WERI-Rb-1 (cell line): Measurements from ENCODE around the gene POLE.

Experiments
- DNase-seq: peaks from one replicate; pipeline ENCODE4 v3.0.0-alpha.2; 2020
- H3K27ac ChIP-seq: fragments of 250-450 bp; sonication (Bioruptor Pico); 2 replicates; pipeline ENCODE4 v1.5.1; 2020; ENCODE audit warnings: mild to moderate bottlenecking, moderate library complexity
- H3K27me3 ChIP-seq: fragments of 250-450 bp; sonication (Bioruptor Pico); 2 replicates; pipeline ENCODE4 v1.5.1; 2021; ENCODE audit warnings: mild to moderate bottlenecking, low read depth, moderate library complexity; ENCODE audit not compliant: insufficient read depth, severe bottlenecking
- H3K36me3 ChIP-seq: fragments of 250-450 bp; sonication (Bioruptor Pico); 2 replicates; pipeline ENCODE4 v1.5.1; 2020; ENCODE audit warnings: mild to moderate bottlenecking, moderate library complexity
- H3K4me3 ChIP-seq: 2 replicates; pipeline ENCODE4 v1.5.1; 2011; ENCODE audit warnings: low read depth, mild to moderate bottlenecking, control low read depth, low read length
- H3K9me3 ChIP-seq: fragments of 250-450 bp; sonication (Bioruptor Pico); 2 replicates; pipeline ENCODE4 v1.5.1; 2021; ENCODE audit warnings: mild to moderate bottlenecking, moderate library complexity; ENCODE audit not compliant: severe bottlenecking
- CTCF ChIP-seq: IDR thresholded peaks from 2 replicates; pipeline ENCODE4 v1.5.1; 2011; ENCODE audit warnings: low read depth, mild to moderate bottlenecking, control low read depth, inconsistent platforms, low read length

The POLE gene

GRCh38 chr12:132596016-132596415 lies 91.1 kb downstream of the POLE start:
- H3K27me3 ChIP-seq = no peaks in the 10 kb centered on the region

GRCh38 chr12:132595183-132595582 lies 92.0 kb downstream of the POLE start:
- TF ChIP-seq CTCF = no peak
- no peak for DNase-seq
- Histone ChIP-seq H3K27ac (no peak overlapping the region), H3K36me3 (no peaks in the 10 kb centered on the region), H3K9me3 (no peaks in the 10 kb centered on the region), H3K4me3 (no peak overlapping the region), H3K27me3 (no peaks in the 10 kb centered on the region)

More at GRCh38 chr12:132596016-132596415, 91.1 kb downstream of the POLE start:
- H3K4me3 ChIP-seq = no peak overlapping the region
- DNase-seq = no peak
- H3K27ac ChIP-seq = no peak overlapping the region
- no peaks in the 10 kb centered on the region for H3K36me3 ChIP-seq
- no peaks in the 10 kb centered on the region for H3K9me3 ChIP-seq
- no peak for TF ChIP-seq CTCF

- H3K4me3 ChIP-seq = peak overlapping the region; percentile 30
- H3K36me3 ChIP-seq = no peaks in the 10 kb centered on the region
- H3K9me3 ChIP-seq = no peaks in the 10 kb centered on the region
- H3K27me3 ChIP-seq = no peaks in the 10 kb centered on the region
- DNase-seq = peak; percentile 98
- no peak overlapping the region; the same call in 1 of the 2 replicates for H3K27ac ChIP-seq
- no peak for TF ChIP-seq CTCF
These were observed 93.2 kb downstream of the POLE start for GRCh38 chr12:132593938-132594358.

GRCh38 chr12:132593521-132593920 lies 93.6 kb downstream of the POLE start:
- H3K9me3 ChIP-seq = no peaks in the 10 kb centered on the region
- H3K4me3 ChIP-seq = peak overlapping the region; percentile 30
- no peak for DNase-seq
- no peak overlapping the region; the same call in 1 of the 2 replicates for H3K27ac ChIP-seq
- no peak for TF ChIP-seq CTCF
- H3K36me3 ChIP-seq = no peaks in the 10 kb centered on the region
- H3K27me3 ChIP-seq = no peaks in the 10 kb centered on the region

GRCh38 chr12:132593071-132593470 lies 94.1 kb downstream of the POLE start:
- Histone ChIP-seq H3K27me3 (no peaks in the 10 kb centered on the region), H3K36me3 (no peaks in the 10 kb centered on the region), H3K27ac (no peak overlapping the region), H3K9me3 (no peaks in the 10 kb centered on the region), H3K4me3 (no peak overlapping the region)
- no peak for TF ChIP-seq CTCF
- DNase-seq = no peak

GRCh38 chr12:132592282-132592970 lies 94.7 kb downstream of the POLE start:
- no peak for DNase-seq
- no peak overlapping the region for H3K27ac ChIP-seq
- H3K36me3 ChIP-seq = no peaks in the 10 kb centered on the region
- no peak overlapping the region for H3K4me3 ChIP-seq
- H3K27me3 ChIP-seq = no peaks in the 10 kb centered on the region
- H3K9me3 ChIP-seq = no peaks in the 10 kb centered on the region
- TF ChIP-seq CTCF = no peak
